GM12878 (cell line): ENCODE data around the gene SECTM1. TPM values are rescaled to one million over a fixed set of nuclear protein-coding genes. Genes with fewer than 3 reads are reported as not detected.
"Not testable (repeated sequence)": the region's sequence is repeated elsewhere in the genome, so short reads cannot be mapped to it uniquely, and the experiment has no call there.

Experiments
- ATAC-seq: fragments of 200-7000 bp; cut with Tn5 transposase; 3 replicates; pipeline ENCODE4 v1.9.1; 2020; ENCODE audit warnings: mild to moderate bottlenecking, moderate library complexity
- BruUV-seq: library from RNA; stranded (reverse); fragments of 400-500 nt; replicated peaks from 2 replicates; lab custom pipeline; 2021; lab: Mats Ljungman, UMichigan
- CTCF ChIA-PET: fragments of 300-600 bp; sonication (Branson Sonifier 250); formaldehyde crosslinking; extraction: SDS; loops from one replicate; lab custom pipeline; 2021; ENCODE audit warnings: inconsistent platforms; lab: Yijun Ruan, JAX
- POLR2A ChIA-PET: fragments of 350-600 bp; formaldehyde crosslinking; extraction: SDS; loops from one replicate; lab custom pipeline; 2021; ENCODE audit warnings: inconsistent platforms; lab: Charles Lee
- RAD21 ChIA-PET: fragments of 300-600 bp; sonication (Branson Sonifier 250); formaldehyde crosslinking; loops from one replicate; lab custom pipeline; 2023; ENCODE audit warnings: antibody characterized with exemption; ENCODE audit not compliant: unreplicated experiment; lab: Charles Lee
- SMC1A ChIA-PET: fragments of 300-600 bp; sonication (Branson Sonifier 250); formaldehyde crosslinking; loops from one replicate; lab custom pipeline; 2023; ENCODE audit not compliant: unreplicated experiment, uncharacterized antibody; lab: Charles Lee
- DNase-seq: peaks from one replicate; pipeline ENCODE4 v3.0.0-alpha.2; 2011; ENCODE audit warnings: low read depth, low spot score
- FAIRE-seq: peaks from 3 replicates; lab custom pipeline; 2011; peaks lifted over from hg19 to GRCh38; lab: Jason Lieb, UNC
- H2AFZ ChIP-seq: 2 replicates; pipeline ENCODE4 v1.6.0; 2011; ENCODE audit warnings: low read depth, low read length, control low read depth; ENCODE audit not compliant: control insufficient read depth
- H3K27ac ChIP-seq: 2 replicates; pipeline ENCODE4 v1.5.1; 2011; ENCODE audit warnings: control low read depth; ENCODE audit not compliant: control insufficient read depth, insufficient read depth
- H3K27me3 ChIP-seq, 2 experiments: replicated peaks in 1 of 2; 2 replicates each; pipeline versions ENCODE4 v1.6.0 to v1.6.1; 2011; ENCODE audit warnings: low read length in 1 of 2; ENCODE audit not compliant: control insufficient read depth in 2 of 2, insufficient read depth in 2 of 2
- H3K36me3 ChIP-seq, 2 experiments: 2 replicates each; pipeline ENCODE4 v1.5.1; 2011; ENCODE audit warnings: low read length in 1 of 2; ENCODE audit not compliant: control insufficient read depth in 2 of 2, insufficient read depth in 2 of 2
- H3K4me1 ChIP-seq: 2 replicates; pipeline ENCODE4 v1.6.1; 2011; ENCODE audit warnings: mild to moderate bottlenecking, low read length, moderate library complexity, mixed read lengths; ENCODE audit not compliant: control insufficient read depth, insufficient read depth
- H3K4me2 ChIP-seq: 2 replicates; pipeline ENCODE4 v1.6.0; 2011; ENCODE audit warnings: control low read depth; ENCODE audit not compliant: control insufficient read depth, insufficient read depth
- H3K4me3 ChIP-seq: fragments of 200-600 bp; sonication (generic); 2 replicates; pipeline ENCODE4 v1.5.1; 2016
- H3K79me2 ChIP-seq: 2 replicates; pipeline ENCODE4 v1.6.0; 2011; ENCODE audit warnings: low read length; ENCODE audit not compliant: control insufficient read depth, insufficient read depth
- H3K9ac ChIP-seq: 2 replicates; pipeline ENCODE4 v1.8.0; 2011; ENCODE audit warnings: low read length, control low read depth, mixed read lengths; ENCODE audit not compliant: control insufficient read depth, insufficient read depth
- H3K9me3 ChIP-seq: replicated peaks from 3 replicates; pipeline ENCODE4 v1.5.1; 2011; ENCODE audit warnings: mild to moderate bottlenecking, low read length; ENCODE audit not compliant: control insufficient read depth, insufficient read depth
- H4K20me1 ChIP-seq: 2 replicates; pipeline ENCODE4 v1.6.0; 2011; ENCODE audit not compliant: control insufficient read depth, insufficient read depth
- ATF2 ChIP-seq: IDR thresholded peaks from 2 replicates; pipeline ENCODE4 v1.6.1; 2012; ENCODE audit warnings: low read length, inconsistent platforms
- ATF3 ChIP-seq: IDR thresholded peaks from 2 replicates; pipeline ENCODE4 v1.6.1; 2011; ENCODE audit warnings: low read depth, mild to moderate bottlenecking, low read length, moderate library complexity, borderline replicate concordance; ENCODE audit errors: extremely low read depth
- MEF2B ChIP-seq: fragments of 450-650 bp; IDR thresholded peaks from 2 replicates; pipeline ENCODE4 v1.6.1; 2018; ENCODE audit warnings: mild to moderate bottlenecking, moderate library complexity; ENCODE audit not compliant: partially characterized antibody, poor library complexity, severe bottlenecking
- SREBF1 ChIP-seq: IDR thresholded peaks from 2 replicates; pipeline ENCODE4 v1.6.1; 2012; ENCODE audit warnings: mild to moderate bottlenecking, low read length
- WRNIP1 ChIP-seq: IDR thresholded peaks from 2 replicates; pipeline ENCODE4 v1.6.1; 2011; ENCODE audit warnings: low read depth, low read length, improper control_type of control experiment, borderline replicate concordance
- YBX1 ChIP-seq: fragments of 450-650 bp; IDR thresholded peaks from 2 replicates; pipeline ENCODE4 v1.6.1; 2016; ENCODE audit warnings: antibody characterized with exemption
- ZNF217 ChIP-seq: fragments of 450-650 bp; IDR thresholded peaks from 2 replicates; pipeline ENCODE4 v1.6.1; 2017; ENCODE audit warnings: antibody characterized with exemption, mild to moderate bottlenecking
- WGBS: methylation state at CpG from one replicate; pipeline ENCODE4 v1.1.6; 2016; ENCODE audit warnings: low lambda C conversion rate; ENCODE audit not compliant: insufficient replicate concordance, insufficient coverage; ENCODE audit errors: missing lambda C conversion rate; 5-methylcytosine and 5-hydroxymethylcytosine counted together
- in situ Hi-C: fragments of 300-500 bp; cut with MboI; formaldehyde crosslinking; loops from 9 replicates; pipeline ENCODE4 v1.14.3; 2018; ENCODE audit warnings: mixed read lengths
- intact Hi-C: fragments of 100-400 bp; cut with micrococcal nuclease; formaldehyde crosslinking; loops from one replicate; pipeline ENCODE4 v1.14.2; 2022; ENCODE audit not compliant: unreplicated experiment
- polyA plus RNA-seq, 11 experiments: library from polyadenylated mRNA; depleted of rRNA in 4 of 11; unstranded in 6 of 11; stranded (reverse) in 5 of 11; fragments of >200 nt; fragmentation: Nextera tagmentation in 4 of 11; fragmentation: Illumina TruSeq in 1 of 11; extraction: Ambion mirVana in 4 of 11; extraction: Trizol in 1 of 11; gene quantifications; 1 replicate in 1 of 11; 2 replicates in 10 of 11; pipeline versions ENCODE4 v1.2.1 to v1.2.3, GENCODE V29; 2011 to 2016; ENCODE audit warnings: inconsistent platforms in 2 of 11, missing spikeins in 2 of 11, low read depth in 1 of 11
- total RNA-seq, 4 experiments: library from RNA; depleted of rRNA in 3 of 4; stranded (reverse); fragments of >200 nt in 3 of 4; fragmentation: Illumina TruSeq in 1 of 4; extraction: Trizol in 1 of 4; gene quantifications; 2 replicates each; pipeline versions ENCODE4 v1.2.1 to v1.2.3, GENCODE V29; 2013 to 2021

The SECTM1 gene
- total and polyA plus RNA-seq, 10 of the 15 experiments (the other 5 are each of a cell fraction or from before 2014, with no cell fraction given): 0.10 to 0.13 (median 0.12) TPM; not detected in 7

- Histone ChIP-seq H2AFZ (no peak overlapping the region), H3K27me3 (no peaks in the 10 kb centered on the region), H3K36me3 (no peaks in the 10 kb centered on the region), H3K4me1 (peaks cover 4% of the 10 kb centered on the region; the same call in 1 of the 2 replicates), H3K4me3 (no peak overlapping the region), H3K9ac (no peak overlapping the region), H4K20me1 (no peaks in the 10 kb centered on the region), H3K9me3 (no peaks in the 10 kb centered on the region), H3K79me2 (no peaks in the 10 kb centered on the region), H3K4me2 (no peak overlapping the region), H3K27ac (no peak overlapping the region)
- ChIA-PET SMC1A (interaction anchor here (0.7 to 1.6 kb wide), 2 partner anchors 37 to 38 kb away, joined by 3 to 5 read pairs; no protein-coding TSS in a partner anchor), RAD21 (no interaction called here), POLR2A (interaction anchor here (0.6 kb wide), 1 partner anchor 65 kb away, joined by 3 read pairs; no protein-coding TSS in a partner anchor), CTCF (interaction anchor here (1.2 to 1.3 kb wide), 2 partner anchors 9 to 11 kb away, joined by 4 to 6 read pairs; no protein-coding TSS in a partner anchor)
- DNase-seq (no peak), ATAC-seq (no peak), FAIRE-seq (no peak)
- in situ Hi-C loops (no loop called here), intact Hi-C loops (no loop called here)
- WGBS: 75% methylated on average over 6 of the region's 6 CpGs
- no TSS peak for BruUV-seq
- TF ChIP-seq YBX1 (no peak), WRNIP1 (no peak), ATF2 (no peak), ATF3 (no peak), SREBF1 (no peak), ZNF217 (no peak), MEF2B (no peak)
Measured at GRCh38 chr17:82361885-82362633, 28.5 kb upstream of the SECTM1 start.

- H3K4me3 ChIP-seq, ATAC-seq, BruUV-seq, RAD21 ChIA-PET, H3K27me3 ChIP-seq, H3K36me3 ChIP-seq, H2AFZ ChIP-seq, H3K4me2 ChIP-seq, in situ Hi-C loops, SMC1A ChIA-PET, H3K9ac ChIP-seq, H3K9me3 ChIP-seq, DNase-seq, H3K27ac ChIP-seq, POLR2A ChIA-PET, H4K20me1 ChIP-seq, H3K79me2 ChIP-seq, FAIRE-seq, H3K4me1 ChIP-seq, intact Hi-C loops: not testable (repeated sequence)
- CTCF ChIA-PET: interaction anchor here (1.0 kb wide), 1 partner anchor 7 kb away, joined by 3 read pairs; no protein-coding TSS in a partner anchor
- no CpG with 5 or more reads among the region's 1 CpG for WGBS
Measured at GRCh38 chr17:82359451-82360074, 26.0 kb upstream of the SECTM1 start.
